ENCODE data around the gene CXorf49B. TPM values are rescaled to one million over a fixed set of nuclear protein-coding genes. Genes with fewer than 3 reads are reported as not detected.

Gene CXorf49B
- not detected for total RNA-seq

GRCh38 chrX:71763049-71763448 lies at the start of gene CXorf49B:
TSS of gene CXorf49B (plus strand) at chrX:71763349. CDS start at chrX:71763424, 75 bp downstream.

GRCh38 chrX:71718185-71718584 lies 45.0 kb upstream of the CXorf49B start, which contains the start of gene CXorf49:
TSS of gene CXorf49 (minus strand) at chrX:71718285. CDS start at chrX:71718151, 134 bp downstream.

Small RNA genes lying within 50 kb of the gene (small RNA-seq; reads per million reads assigned to genes)
- gene BX276092.1 = 0 reads per million in 2 donors
- 0 reads per million in 2 donors for gene BX276092.6
- 0 reads per million in 2 donors for gene BX276092.8

Other genes with a start within 250 kb of the CXorf49B start
- gene OGT, start 230.2 kb upstream of the CXorf49B start, total RNA-seq = 100 to 1,000 TPM in 1 of 2 donors, 10 to 100 TPM in 1; 84.3 to 103 TPM
- gene GCNA, start 184.9 kb upstream of the CXorf49B start, total RNA-seq = 1 to 10 TPM; 1.7 to 2.0 TPM
- gene CXCR3, start 144.8 kb upstream of the CXorf49B start, total RNA-seq = under 1 TPM in 1 of 2 donors, not detected in 1; under 0.01 TPM
- gene CXorf49, start 45.1 kb upstream of the CXorf49B start, total RNA-seq = not detected
- gene NHSL2, start 147.5 kb downstream of the CXorf49B start, total RNA-seq = under 1 TPM in 1 of 2 donors, not detected in 1; under 0.01 TPM

All from melanocyte of skin (primary cell).